Stimulated activated CD8-positive, alpha-beta memory T cell treated with anti-CD3 and anti-CD28 coated beads, Interleukin-7, amount 100 ng/mL, for 24 hours (primary cell): ENCODE results near the gene CLCF1.
"Not testable (repeated sequence)": the region's sequence is repeated elsewhere in the genome, so short reads cannot be mapped to it uniquely, and the experiment has no call there.

Experiments
- DNase-seq: peaks from one replicate; pipeline ENCODE4 v3.0.0-alpha.2; 2020; ENCODE audit warnings: low read depth

CLCF1 gene

DNA sequence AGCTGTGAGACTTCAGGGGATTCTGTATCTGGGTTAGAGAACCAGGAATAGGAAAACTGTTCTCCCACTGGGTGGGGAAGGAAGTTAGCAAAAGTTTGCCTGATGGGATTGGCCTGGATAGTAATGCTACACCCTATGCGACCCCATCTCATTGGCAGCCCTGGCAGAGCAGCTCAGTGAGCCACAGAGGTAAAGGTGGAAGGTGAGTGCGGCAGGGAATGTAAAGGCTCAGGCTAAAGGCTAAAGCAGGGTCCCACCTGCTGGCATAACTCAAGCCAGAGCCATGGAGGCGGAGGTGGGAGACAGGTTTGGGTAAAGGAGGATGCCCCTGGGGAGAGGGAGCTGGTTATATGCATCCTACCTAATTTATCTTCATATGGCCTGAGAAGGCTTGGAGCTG, 51.3 kb downstream of the CLCF1 start:
- DNase-seq = no peak

DNA sequence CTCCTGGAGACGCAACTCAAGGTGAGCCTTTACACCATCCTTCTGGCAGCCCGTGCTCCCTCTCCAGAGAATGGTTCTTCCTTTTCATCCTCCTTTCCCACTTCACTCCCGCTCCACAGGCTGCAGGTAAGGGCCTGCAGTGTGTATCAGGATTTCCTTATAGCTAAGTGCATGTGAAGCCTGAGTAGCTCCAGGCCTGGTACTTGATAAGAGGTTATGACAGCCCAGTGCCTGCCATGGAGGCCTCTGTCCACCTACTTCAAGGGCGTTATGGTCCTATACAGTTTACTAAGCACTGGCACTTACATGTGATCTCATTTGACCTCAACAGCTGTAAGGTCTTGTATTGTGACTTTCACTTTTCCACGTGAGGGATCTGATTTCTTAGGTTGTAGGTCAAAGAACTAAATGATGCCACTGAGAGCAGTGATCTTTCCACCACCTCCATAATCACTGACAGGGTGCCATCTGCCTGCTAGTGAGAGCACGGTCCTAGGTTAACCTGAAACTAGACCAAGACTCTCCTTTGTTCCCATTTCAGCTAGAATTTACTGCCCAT, 52.0 kb downstream of the CLCF1 start:
- no peak for DNase-seq

DNA sequence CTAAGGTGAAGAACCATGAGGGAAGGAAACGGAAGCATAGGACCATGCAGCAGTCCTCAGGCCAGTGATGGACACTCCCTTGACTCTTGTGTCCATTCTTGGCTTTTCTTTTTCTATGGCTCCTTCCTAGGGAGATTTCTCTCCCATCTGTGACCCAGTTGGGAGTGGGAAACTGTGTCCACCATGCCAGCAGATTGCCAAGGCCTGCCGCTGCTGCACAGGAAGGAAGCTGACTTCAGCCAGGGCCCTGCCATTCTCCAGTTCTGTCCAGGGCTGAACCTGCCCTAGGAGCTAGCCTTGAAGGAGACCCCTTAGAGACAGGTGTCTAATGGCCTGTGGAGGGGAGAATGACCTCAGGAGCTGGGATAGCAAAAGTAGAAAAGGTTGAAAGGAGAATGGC, 52.7 kb downstream of the CLCF1 start:
- DNase-seq = no peak

DNA sequence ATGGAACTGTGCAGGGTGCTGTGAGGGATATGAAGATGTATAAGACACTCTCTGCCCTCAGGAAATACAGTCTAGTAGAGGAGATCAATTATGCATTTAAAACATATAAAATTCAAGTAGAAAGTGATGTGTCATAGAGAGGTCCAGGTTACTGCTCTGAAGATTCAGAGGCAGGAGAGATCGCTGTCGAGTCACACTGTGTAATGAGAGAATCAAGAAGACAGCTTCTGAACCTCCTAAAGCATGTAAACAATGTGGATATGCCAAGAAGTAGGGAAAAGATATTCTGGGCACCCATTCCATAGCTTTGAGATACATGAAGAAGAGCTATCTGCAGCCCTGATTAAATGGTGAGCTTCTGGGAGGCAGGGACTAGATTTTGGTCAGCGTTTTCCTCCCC, 53.4 kb downstream of the CLCF1 start:
- DNase-seq = no peak

DNA sequence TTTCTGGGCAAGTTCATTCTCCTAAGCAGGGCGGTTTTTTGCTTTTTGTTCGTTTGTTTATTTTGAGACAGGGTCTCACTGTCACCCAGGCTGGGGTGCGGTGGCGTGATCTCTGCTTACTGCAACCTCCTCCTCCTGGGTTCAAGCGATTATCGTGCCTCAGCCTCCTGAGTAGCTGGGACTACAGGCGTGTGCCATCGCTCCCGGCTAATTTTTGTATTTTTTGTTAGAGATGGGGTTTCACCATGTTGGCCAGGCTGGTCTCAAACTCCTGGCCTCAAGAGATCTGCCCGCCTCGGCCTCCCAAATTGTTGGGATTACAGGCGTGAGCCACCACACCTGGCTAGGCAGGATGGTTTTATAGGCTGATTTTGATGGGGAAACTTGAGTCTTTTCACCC, 54.5 kb downstream of the CLCF1 start:
- DNase-seq = not testable (repeated sequence)

DNA sequence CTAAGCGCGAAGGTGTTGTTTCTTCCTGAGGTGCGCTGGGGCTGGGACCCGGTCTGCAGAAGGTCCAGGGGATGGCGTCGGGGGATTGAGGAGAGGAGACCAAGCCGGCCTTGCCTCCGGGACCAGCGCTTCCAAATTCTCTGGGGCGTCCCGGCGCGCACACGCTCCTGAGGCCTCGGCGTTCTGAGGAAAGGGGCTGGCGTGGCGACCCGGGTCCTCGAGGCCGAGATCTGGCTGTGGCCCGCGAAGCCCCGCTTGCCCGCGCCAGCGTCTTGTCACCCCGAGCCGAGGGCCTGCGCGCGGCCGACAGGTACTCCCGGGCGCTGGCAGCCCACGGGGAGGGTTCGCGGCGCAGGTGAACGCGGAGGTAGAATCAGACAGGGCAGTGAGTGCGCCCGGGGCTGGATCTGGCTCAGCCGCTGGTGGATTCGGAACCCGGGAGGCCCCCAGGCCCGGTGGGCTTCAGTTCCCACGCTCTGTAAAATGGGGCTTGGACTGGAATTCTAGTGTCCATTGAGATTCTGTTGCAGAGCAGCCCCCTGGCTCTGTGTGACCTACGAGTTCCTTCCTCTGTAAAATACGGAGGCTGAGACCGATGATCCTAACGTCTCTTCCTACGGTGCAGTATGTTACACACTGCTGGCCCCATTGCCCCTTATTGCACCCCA, 55.4 kb downstream of the CLCF1 start:
- no peak for DNase-seq

DNA sequence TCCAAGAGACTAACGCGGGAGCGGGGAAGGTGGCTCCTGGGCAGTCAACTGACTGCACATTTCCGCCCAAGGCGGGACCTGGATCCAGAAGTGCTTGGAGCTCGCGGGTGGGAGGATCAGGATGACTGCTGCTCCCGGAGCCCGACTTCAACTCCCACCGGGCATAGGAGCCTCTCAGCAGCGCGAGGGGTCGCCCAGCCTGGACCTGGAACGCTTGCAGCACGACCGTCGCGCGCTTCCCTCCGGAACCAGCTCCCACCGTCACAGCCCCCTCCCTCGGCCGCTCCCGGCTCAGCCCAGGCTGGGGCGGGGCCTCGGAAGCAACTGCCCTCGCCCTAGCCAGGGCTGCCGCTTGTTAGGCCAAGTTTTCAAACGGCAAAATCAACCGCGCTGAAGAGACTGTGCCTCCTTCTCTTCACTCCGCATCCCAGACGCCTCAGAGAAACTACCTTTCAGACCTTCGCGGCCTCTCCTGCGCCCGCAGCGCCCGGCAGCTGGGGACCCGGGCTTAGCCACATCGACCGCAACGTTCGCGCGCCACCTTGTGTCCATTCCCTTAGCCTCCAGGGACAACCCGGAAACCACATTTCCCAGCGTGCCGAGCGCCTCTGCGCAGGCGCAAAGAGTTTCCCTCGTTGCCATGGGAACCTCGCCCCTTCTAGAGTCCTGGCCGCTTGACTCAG, 56.1 kb downstream of the CLCF1 start:
- peak; percentile 98 for DNase-seq

DNA sequence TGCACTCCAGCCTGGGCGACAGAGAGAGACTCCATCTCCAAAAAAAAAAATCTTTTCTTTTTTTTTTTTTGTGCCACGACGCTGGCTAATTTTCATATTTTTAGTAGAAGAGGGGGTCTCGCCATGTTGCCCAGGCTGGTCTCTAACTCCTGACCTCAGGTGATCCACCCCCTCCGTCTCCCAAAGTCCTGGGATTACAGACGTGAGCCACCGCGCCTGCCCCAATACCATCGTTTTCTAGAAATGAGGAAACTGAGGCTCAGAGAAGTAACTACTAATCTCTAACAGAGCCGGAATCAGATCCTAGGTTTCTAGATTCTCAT, 56.6 kb downstream of the CLCF1 start:
- no peak for DNase-seq

DNA sequence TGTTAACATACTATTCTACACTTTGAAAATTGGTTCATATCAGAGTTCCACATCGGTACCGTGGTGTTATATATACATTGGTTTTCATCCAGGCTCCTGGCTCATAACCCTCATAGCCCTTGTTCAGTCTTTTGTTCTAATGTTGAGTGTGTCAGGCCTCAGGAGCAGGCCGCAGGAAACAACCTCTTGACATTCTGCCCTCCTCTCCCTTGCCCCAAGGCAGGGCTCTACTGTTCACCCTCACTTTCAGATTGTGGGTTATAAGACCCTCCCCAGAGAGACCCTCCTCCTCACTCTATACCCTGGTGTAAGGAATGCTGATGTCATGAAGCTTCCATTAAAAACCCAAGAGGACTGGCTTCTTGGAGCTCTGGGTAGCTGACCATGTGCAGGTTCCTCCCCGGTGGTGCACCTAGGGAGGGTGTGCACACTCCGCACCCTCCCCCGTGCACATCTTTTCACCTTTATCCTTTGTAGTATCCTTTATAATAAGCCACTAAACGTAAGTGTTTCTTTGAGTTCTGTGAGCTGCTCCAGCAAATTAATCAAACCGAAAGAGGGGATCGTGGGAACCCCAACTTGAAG, 58.0 kb downstream of the CLCF1 start:
- no peak for DNase-seq

DNA sequence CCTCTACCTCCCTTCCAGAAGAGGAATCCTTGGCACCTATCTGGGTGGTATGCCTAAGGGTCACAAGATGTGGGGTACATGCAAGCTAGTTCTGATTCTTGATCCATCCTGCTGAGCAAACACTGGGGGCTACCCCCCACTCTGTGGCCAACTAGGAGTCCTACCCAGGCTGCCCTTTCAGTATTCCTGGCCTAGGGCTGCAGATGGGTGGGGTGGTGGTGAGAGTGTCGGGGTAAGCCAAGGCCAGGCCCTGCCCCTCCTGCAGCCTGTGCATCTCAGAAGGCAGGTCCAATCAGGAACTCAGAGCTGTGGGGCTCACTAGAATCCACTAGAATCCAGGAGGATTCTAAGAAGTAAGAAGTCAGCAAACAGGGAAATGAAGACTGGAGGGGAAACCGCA, 59.2 kb downstream of the CLCF1 start:
- no peak for DNase-seq
